NCI-H187 (cell line): ENCODE data around the gene RPL3.

Experiments used
- DNase-seq, 2 experiments: peaks; one replicate each; lab custom pipeline; 2025; lab: John Stamatoyannopoulos, UW

Gene RPL3

GRCh38 chr22:39299829-39300178, 19.6 kb downstream of the RPL3 start:
- DNase-seq, result no peak

- no peak for DNase-seq
Measured at GRCh38 chr22:39298241-39298987, 21.0 kb downstream of the RPL3 start.

DNA sequence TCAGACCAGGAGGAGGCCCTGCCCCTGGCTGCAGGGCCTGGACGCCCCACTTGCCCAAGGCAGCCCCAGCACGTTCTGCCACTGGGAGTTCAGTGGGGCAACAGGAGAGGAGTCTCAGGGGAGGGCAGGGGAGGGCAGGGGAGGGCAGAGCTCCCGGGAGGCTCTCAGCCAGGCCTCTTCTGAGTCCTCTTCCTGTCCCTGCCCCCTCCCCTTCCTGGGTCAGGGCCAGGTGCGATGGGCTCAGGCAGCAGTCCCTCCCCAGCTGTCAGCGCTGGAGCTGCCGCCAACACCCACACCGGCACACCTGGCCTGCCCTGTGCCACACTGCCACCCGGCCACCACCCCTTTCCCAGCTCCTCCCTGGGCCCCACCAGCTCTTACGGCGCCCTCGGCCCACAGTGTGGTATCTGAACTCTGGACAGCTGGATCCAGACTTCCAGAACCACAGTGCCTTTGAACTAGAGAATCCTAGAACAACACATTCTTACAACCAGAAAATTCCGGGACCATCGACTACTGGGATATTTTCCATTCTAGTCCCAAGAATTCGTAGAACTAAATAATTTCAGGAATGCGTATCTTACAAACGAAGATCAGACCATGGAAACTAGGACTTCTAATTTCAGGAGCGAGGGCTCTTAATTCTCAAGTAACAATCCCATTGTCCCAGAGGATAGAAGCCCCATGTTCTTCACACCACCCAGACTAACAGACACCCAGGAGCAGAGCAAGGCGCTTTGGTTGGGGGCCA, 21.8 kb downstream of the RPL3 start:
- DNase-seq, result no peak

DNA sequence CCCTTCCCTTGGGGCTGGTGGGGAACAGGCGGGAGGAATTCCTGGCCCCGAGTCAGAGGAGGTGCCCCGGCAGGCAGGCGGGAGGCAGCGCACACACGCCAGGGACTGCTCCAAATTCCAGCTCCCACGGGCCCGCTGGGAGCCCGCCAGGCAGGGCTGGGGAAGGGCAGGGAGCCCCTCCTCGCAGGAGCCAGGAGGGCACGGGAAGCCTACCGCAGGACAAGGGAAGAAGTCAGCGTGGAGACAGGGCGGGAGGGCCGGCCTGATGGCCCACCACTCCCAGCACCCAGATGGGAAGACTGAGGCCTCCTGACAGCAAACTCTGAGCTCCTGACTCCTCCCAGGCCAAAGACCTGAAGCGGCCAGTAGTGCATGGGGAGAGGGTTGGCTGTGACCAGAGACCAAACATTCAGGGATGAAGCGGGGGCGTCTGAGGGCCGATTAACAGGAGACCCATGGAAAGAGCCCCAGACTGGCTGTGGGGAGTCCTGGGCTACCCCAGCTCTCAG, 22.4 kb downstream of the RPL3 start:
- no peak for DNase-seq

DNA sequence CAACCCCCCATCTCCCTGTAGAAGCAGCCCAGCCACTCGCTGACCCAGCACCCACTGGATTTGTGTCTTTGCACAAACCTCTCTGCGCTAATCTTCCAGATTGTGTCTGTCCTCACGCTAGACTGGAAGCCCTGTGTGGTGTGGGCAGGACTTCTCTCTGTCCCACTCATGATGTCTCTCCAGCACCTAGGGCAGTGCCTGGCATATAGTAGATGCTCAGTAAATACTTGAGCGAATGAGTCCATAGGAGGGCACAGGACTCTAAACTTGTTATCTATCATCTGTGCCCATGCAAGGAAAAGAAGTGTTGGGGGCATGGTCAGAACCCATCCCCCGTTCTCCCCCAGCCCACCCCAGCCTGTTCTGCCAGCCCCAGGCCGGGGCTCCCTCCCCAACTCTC, 22.9 kb downstream of the RPL3 start:
- DNase-seq, result no peak

DNA sequence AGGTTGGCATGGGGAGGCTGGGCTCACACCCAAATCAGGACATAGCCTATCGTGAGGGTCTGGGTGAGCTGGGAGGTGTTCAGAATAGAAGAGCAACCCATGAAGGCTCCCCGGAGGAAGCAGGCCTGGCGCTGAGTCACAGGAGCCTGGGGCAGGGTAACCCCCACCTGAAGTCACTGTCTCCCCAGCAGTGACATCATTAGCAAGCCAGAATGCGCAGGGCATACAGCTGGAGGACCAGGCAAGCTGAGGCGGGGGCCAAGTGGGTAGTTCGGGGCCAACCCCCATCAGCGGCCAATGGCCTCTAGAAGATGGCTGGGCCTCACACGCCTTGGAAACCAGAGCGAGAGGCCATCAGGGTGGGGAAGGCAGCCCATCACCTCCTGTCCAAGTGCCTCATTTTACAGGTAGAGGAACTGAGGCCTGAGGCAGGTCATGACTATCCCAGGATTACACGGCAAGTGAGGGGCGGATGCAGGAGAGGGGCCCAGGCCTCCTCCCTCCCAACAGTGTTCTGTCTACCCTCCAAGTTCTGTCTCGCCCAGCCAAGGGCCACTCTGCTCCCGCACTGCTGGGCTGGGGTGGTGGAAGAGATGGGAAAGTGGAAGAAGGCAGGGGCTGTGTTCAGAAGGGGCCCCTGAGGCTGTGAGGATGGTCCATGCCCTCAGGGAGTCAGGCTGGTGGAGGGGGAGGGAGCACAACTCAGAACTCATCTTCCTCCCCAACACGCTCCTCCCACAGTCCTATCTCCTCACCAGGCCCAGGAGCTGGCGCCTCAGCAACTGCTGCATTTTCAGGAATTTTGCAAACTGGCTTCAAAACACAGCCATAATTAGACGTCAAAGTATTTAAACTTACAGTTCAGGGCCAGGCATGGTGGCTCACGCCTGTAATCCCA, 24.6 kb downstream of the RPL3 start:
- DNase-seq, result no peak

GRCh38 chr22:39293766-39294368, 25.6 kb downstream of the RPL3 start:
- no peak for DNase-seq

- no peak for DNase-seq
Measured at GRCh38 chr22:39292561-39293074, 26.8 kb downstream of the RPL3 start.

GRCh38 chr22:39292031-39292462, 27.4 kb downstream of the RPL3 start:
- no peak for DNase-seq

- no peak for DNase-seq
Measured at GRCh38 chr22:39291523-39291922, 27.9 kb downstream of the RPL3 start.

DNA sequence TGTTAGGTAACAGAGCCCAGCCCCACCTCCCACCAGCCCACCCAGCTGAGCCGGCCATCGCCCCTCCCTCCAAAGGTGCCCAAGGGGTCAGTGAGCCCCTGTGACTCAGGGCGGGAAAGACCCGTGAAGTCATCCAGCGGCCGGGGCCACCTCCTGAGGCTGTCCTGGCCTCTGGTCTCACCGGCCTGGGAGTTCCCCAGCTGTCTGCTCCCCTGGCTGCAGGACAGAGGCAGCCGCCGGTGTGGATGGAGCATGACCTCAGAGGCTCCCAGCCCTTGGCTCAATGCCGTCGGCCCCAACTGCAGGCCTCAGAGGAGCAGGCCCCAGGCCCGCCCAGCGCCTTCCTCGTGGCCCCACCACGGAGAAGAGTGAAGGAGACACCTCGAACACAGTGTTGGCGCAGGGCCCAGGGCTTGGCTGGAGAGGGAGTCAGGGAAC, 28.7 kb downstream of the RPL3 start:
- DNase-seq, result no peak

DNA sequence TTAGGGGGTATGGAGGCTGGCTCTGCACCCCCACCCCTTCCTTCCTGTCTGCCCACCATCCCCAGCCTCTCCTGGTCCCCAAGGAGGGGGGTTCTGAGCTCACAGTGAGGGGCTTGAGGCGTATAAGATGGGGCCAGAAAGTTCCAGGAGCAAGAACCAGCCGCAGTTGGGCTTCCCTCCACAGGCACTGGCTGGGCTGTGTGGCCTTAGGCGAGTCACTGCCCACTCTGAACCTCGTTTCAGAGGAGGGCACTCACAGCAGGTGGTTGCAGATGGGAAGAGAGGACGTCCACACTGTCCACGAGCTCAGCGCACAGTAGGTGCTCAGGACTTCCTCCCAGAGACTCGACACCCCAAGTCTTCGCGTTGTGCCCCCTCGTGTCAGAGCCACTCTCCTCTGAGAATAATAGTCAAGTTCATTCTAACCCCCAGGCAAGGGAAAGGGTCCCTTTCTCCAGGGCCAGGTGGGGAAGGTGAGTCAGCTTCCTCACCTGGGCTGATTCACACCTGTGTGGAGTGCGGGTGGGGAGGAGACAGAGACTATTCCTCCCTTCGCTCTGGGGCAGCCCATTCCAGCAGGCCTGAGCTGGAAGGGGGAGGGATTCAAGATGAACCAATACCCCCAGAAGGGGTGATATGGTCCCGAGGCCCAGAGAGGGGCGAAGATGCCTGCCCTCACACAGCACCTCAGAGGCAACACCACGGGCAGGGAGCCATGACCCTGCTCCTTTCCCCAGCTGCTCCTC, 29.3 kb downstream of the RPL3 start:
- DNase-seq, result no peak

- DNase-seq, result no peak
Measured at GRCh38 chr22:39289533-39289932, 29.9 kb downstream of the RPL3 start.

DNA sequence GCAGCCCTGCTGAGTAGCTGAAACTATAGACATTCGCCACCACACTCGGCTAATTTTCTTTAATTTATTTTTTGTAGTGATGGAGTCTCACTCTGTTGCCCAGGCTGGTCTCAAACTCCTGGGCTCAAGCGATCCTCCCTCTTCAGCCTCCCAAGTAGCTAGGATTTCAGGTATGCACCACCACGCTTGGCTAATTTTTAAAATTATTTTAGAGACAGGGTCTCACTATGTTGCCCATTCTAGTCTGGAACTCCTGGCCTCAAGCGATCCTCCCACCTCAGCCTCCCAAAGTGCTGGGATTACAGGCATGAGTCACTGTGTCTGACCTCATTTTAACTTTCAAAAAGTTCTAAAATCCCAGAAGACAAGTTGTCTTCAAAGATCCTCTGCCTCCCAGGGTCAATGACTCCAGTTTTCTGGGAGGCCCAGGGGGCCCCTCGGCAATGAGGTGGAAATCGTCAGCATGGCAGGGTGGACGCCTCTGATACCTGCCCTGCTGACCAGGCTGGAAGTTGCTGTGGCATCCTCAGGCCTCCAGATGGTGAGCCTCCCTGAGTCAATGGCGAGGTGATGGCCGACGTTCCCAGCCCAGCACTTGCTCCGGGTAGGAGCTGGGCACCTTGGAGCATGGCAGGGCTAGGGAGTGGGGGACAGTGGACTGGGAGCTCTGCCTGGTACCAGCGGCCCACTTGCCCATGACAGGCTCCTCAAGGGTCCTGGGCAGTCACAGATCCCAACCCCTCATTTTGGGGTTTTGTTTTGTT, 31.1 kb downstream of the RPL3 start:
- DNase-seq, result no peak

DNA sequence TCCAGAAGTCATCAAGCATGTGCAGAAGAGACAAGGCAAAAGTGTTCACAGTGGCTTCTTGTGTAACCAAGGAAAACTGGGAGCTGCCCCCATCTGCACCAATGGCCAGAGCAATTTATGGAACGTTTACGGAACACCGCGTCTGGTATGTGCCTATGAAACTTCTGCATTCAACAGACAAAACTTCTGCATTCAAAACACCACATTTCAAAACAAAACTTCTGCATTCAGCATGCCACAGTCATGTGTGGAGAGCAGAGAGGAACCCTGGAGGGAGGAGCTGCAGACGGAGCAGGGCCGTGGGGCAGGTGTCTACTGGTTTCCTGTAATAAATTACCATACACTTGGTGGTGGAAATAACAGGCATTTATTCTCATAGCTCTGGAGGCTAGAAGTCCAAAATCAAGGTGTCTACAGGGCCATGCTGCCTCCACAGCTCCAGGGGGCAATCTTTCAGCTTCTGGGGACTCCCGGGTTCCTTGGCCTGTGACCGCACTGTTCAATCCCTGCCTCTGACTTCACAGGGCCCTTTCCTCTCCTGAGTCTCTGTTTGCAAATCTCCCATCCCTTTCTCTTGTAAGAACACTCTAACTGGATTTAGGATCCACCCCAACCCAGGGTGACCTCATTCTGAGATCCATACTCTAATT, 32.2 kb downstream of the RPL3 start:
- no peak for DNase-seq

- DNase-seq, result no peak
Measured at GRCh38 chr22:39284983-39285382, 34.4 kb downstream of the RPL3 start.

- DNase-seq, result no peak
Measured at GRCh38 chr22:39284142-39284980, 35.1 kb downstream of the RPL3 start.

GRCh38 chr22:39283322-39284141, 35.9 kb downstream of the RPL3 start:
- no peak for DNase-seq
